A549 treated with dexamethasone at 1 μM for 4 hours (cell line): Measurements from ENCODE around the gene OR5AP2. TPM values are rescaled to one million over a fixed set of nuclear protein-coding genes. Genes with fewer than 3 reads are reported as not detected.

ENCODE experiments used
- total RNA-seq: library from RNA; stranded (reverse); fragments of 200-300 nt; extraction: Qiagen RNA extraction; gene quantifications from 5 replicates; pipeline ENCODE4 v1.2.3, GENCODE V29; 2022

OR5AP2 gene
- total RNA-seq = not detected in 5 replicates

GRCh38 chr11:56642339-56642738, at the start of gene OR5AP2:
Gene OR5AP2, minus strand, starts transcription at chr11:56642439. Its CDS starts 0 bp downstream, at chr11:56642439.

GRCh38 chr11:56663386-56663785, 21.1 kb upstream of the OR5AP2 start, which contains the start of gene OR5AR1:
Gene OR5AR1, plus strand, starts transcription at chr11:56663686. Its CDS starts 0 bp downstream, at chr11:56663686.

Other genes starting within 250 kb of the OR5AP2 start
- not detected in 5 replicates for gene OR5AL1, start 229.7 kb downstream of the OR5AP2 start, total RNA-seq
- not detected in 5 replicates for gene OR5M3, start 169.1 kb downstream of the OR5AP2 start, total RNA-seq
- not detected in 5 replicates for gene OR5M8, start 151.1 kb downstream of the OR5AP2 start, total RNA-seq
- not detected in 5 replicates for gene OR5M11, start 99.2 kb downstream of the OR5AP2 start, total RNA-seq
- gene OR5M10, start 64.7 kb downstream of the OR5AP2 start, total RNA-seq = not detected in 5 replicates
- gene OR5M1, start 27.6 kb downstream of the OR5AP2 start, total RNA-seq = not detected in 5 replicates
- gene OR5AR1, start 21.2 kb upstream of the OR5AP2 start, total RNA-seq = not detected in 5 replicates
- not detected in 5 replicates for gene OR9G1, start 56.7 kb upstream of the OR5AP2 start, total RNA-seq
- gene OR9G4, start 106.3 kb upstream of the OR5AP2 start, total RNA-seq = not detected in 5 replicates